IMR-90 (cell line): ENCODE results near the gene NECTIN4.

Experiments
- CTCF ChIP-seq: conservative IDR thresholded peaks from 2 replicates; pipeline ENCODE4 v1.5.1; 2012; ENCODE audit warnings: mild to moderate bottlenecking, low read depth, low read length, improper control_type of control experiment
- MAFK ChIP-seq: IDR thresholded peaks from 2 replicates; pipeline ENCODE4 v1.6.1; 2012; ENCODE audit warnings: low read depth, low read length, improper control_type of control experiment

GRCh38 chr1:161048949-161049722 is 40.2 kb downstream of the NECTIN4 start:
- no peak for TF ChIP-seq MAFK
- no peak for TF ChIP-seq CTCF
